HepG2 (cell line): ENCODE results near the gene RABGGTA. TPM values are rescaled to one million over a fixed set of nuclear protein-coding genes. Genes with fewer than 3 reads are reported as not detected.
A peak's percentile ranks its signal among the peaks of the same experiment; 100 is the strongest.

Source experiments
- AKAP8 ChIP-seq: sonication (generic); formaldehyde crosslinking; IDR thresholded peaks from 2 replicates; pipeline ENCODE4 v1.5.1; 2020; ENCODE audit warnings: mild to moderate bottlenecking, missing genetic modification reagents
- KLF16 ChIP-seq, 2 experiments: sonication (generic) in 1 of 2; formaldehyde crosslinking in 1 of 2; IDR thresholded peaks; 2 replicates each; pipeline versions ENCODE4 v1.6.1 to v1.8.0; 2016 to 2023; ENCODE audit warnings: missing genetic modification reagents in 2 of 2, missing compliant biosample characterization in 1 of 2
- NR2C2 ChIP-seq: sonication (generic); formaldehyde crosslinking; IDR thresholded peaks from 2 replicates; pipeline ENCODE4 v1.4.0; 2020; ENCODE audit warnings: missing genetic modification reagents, mild to moderate bottlenecking, moderate library complexity, borderline replicate concordance
- PHF21A ChIP-seq: sonication (generic); formaldehyde crosslinking; IDR thresholded peaks from 2 replicates; pipeline ENCODE4 v1.5.0; 2020; ENCODE audit warnings: mild to moderate bottlenecking, missing genetic modification reagents
- PITX1 ChIP-seq: sonication (generic); formaldehyde crosslinking; IDR thresholded peaks from 2 replicates; pipeline ENCODE4 v1.5.1; 2020; ENCODE audit warnings: mild to moderate bottlenecking, missing genetic modification reagents
- POGZ ChIP-seq: sonication (generic); formaldehyde crosslinking; IDR thresholded peaks from 2 replicates; pipeline ENCODE4 v1.4.0; 2020; ENCODE audit warnings: mild to moderate bottlenecking, missing genetic modification reagents
- RFXAP ChIP-seq: sonication (generic); formaldehyde crosslinking; IDR thresholded peaks from 2 replicates; pipeline ENCODE4 v1.4.0; 2020; ENCODE audit warnings: missing genetic modification reagents, borderline replicate concordance
- SP140L ChIP-seq: sonication (generic); formaldehyde crosslinking; IDR thresholded peaks from 2 replicates; pipeline ENCODE4 v1.4.0; 2020; ENCODE audit warnings: missing genetic modification reagents, borderline replicate concordance
- SPEN ChIP-seq: sonication (generic); formaldehyde crosslinking; IDR thresholded peaks from 2 replicates; pipeline ENCODE4 v1.5.1; 2020; ENCODE audit warnings: low read depth, mild to moderate bottlenecking, missing genetic modification reagents
- TBX2 ChIP-seq: sonication (generic); formaldehyde crosslinking; IDR thresholded peaks from 2 replicates; pipeline ENCODE4 v1.5.0; 2020; ENCODE audit warnings: missing genetic modification reagents, mild to moderate bottlenecking, borderline replicate concordance
- THYN1 ChIP-seq: sonication (generic); formaldehyde crosslinking; IDR thresholded peaks from 2 replicates; pipeline ENCODE4 v1.8.1; 2023; ENCODE audit warnings: low read depth, mild to moderate bottlenecking, moderate library complexity, missing genetic modification reagents, borderline replicate concordance
- TRAFD1 ChIP-seq: sonication (generic); formaldehyde crosslinking; IDR thresholded peaks from 2 replicates; pipeline ENCODE4 v1.5.1; 2020; ENCODE audit warnings: missing genetic modification reagents, mild to moderate bottlenecking, borderline replicate concordance
- YEATS2 ChIP-seq: sonication (generic); formaldehyde crosslinking; IDR thresholded peaks from 2 replicates; pipeline ENCODE4 v1.4.0; 2020; ENCODE audit warnings: missing genetic modification reagents, borderline replicate concordance
- ZNF230 ChIP-seq: sonication (generic); formaldehyde crosslinking; IDR thresholded peaks from 2 replicates; pipeline ENCODE4 v1.4.0; 2020; ENCODE audit warnings: mild to moderate bottlenecking, missing genetic modification reagents
- ZNF234 ChIP-seq: sonication (generic); formaldehyde crosslinking; conservative IDR thresholded peaks from 2 replicates; pipeline ENCODE4 v1.5.1; 2020; ENCODE audit warnings: mild to moderate bottlenecking, missing genetic modification reagents
- ZNF589 ChIP-seq: sonication (generic); formaldehyde crosslinking; conservative IDR thresholded peaks from 2 replicates; pipeline ENCODE4 v1.8.0; 2022; ENCODE audit warnings: mild to moderate bottlenecking, moderate library complexity, missing genetic modification reagents
- ZNF609 ChIP-seq: sonication (generic); formaldehyde crosslinking; IDR thresholded peaks from 2 replicates; pipeline ENCODE4 v1.4.0; 2020; ENCODE audit warnings: mild to moderate bottlenecking, missing genetic modification reagents, borderline replicate concordance
- ZNF672 ChIP-seq: sonication (generic); formaldehyde crosslinking; IDR thresholded peaks from 2 replicates; pipeline ENCODE4 v1.8.1; 2022; ENCODE audit warnings: missing genetic modification reagents
- ZNF7 ChIP-seq: IDR thresholded peaks from 2 replicates; pipeline ENCODE4 v1.6.1; 2016; ENCODE audit warnings: missing biosample characterization, missing genetic modification reagents
- ZNF768 ChIP-seq: sonication (generic); formaldehyde crosslinking; IDR thresholded peaks from 2 replicates; pipeline ENCODE4 v1.4.0; 2020; ENCODE audit warnings: missing genetic modification reagents
- ZNF839 ChIP-seq: sonication (generic); formaldehyde crosslinking; IDR thresholded peaks from 2 replicates; pipeline ENCODE4 v1.4.0; 2020; ENCODE audit warnings: missing genetic modification reagents, mild to moderate bottlenecking, borderline replicate concordance
- polyA plus RNA-seq, 8 experiments: library from polyadenylated mRNA; depleted of rRNA in 3 of 8; stranded (reverse) in 7 of 8; unstranded in 1 of 8; fragments of >200 nt; fragmentation: Illumina TruSeq in 4 of 8; extraction: Trizol in 4 of 8; gene quantifications; 2 replicates each; pipeline versions ENCODE4 v1.2.1 to v1.2.3, GENCODE V29; 2011 to 2016; ENCODE audit warnings: low read depth in 4 of 8, missing spikeins in 1 of 8, mixed read lengths in 1 of 8; ENCODE audit not compliant: insufficient read depth in 1 of 8
- total RNA-seq, 5 experiments: library from RNA; depleted of rRNA; stranded (reverse); fragments of >200 nt; fragmentation: Illumina TruSeq; extraction: Trizol; gene quantifications; 2 replicates each; pipeline ENCODE4 v1.2.3, GENCODE V29; 2016; ENCODE audit warnings: low read depth in 1 of 5

RABGGTA gene
- total and polyA plus RNA-seq, 2 of the 13 experiments (the other 11 are each of a cell fraction or from before 2014, with no cell fraction given) = 57.9 to 90.8 TPM

GRCh38 chr14:24260026-24260779 lies 11.2 kb downstream of the RABGGTA start (continued):
- TF ChIP-seq ZNF768 (CRISPR knock-in tag) = 0 out of 2 replicates have a peak, but pooled peaks have one; percentile 19
- peak; percentile 42; the same call in 1 of the 2 replicates for TF ChIP-seq AKAP8
- TF ChIP-seq SP140L (CRISPR knock-in tag) = no peak
- TF ChIP-seq ZNF672 (CRISPR knock-in tag) = no peak
- TF ChIP-seq PHF21A (CRISPR knock-in tag) = no peak
- no peak for TF ChIP-seq ZNF7 (CRISPR knock-in tag)
- TF ChIP-seq TRAFD1 (CRISPR knock-in tag) = no peak
- TF ChIP-seq YEATS2 (CRISPR knock-in tag) = no peak
- TF ChIP-seq ZNF589 (CRISPR knock-in tag) = no peak
- 0 out of 2 replicates have a peak, but pooled peaks have one; percentile 0 for TF ChIP-seq ZNF230 (CRISPR knock-in tag)
- TF ChIP-seq KLF16 (CRISPR knock-in tag; IDR thresholded peaks at IDR 0.05) = no peak
- TF ChIP-seq PITX1 (CRISPR knock-in tag) = no peak; the same call in 1 of the 2 replicates
- TF ChIP-seq ZNF234 (CRISPR knock-in tag) = no peak
- no peak for TF ChIP-seq THYN1
- 0 out of 2 replicates have a peak, but pooled peaks have one; percentile 40 for TF ChIP-seq ZNF839 (CRISPR knock-in tag)
- TF ChIP-seq POGZ (CRISPR knock-in tag) = no peak
- TF ChIP-seq NR2C2 (CRISPR knock-in tag) = peak; percentile 87
- no peak for TF ChIP-seq RFXAP
- TF ChIP-seq SPEN (CRISPR knock-in tag) = no peak
- no peak for TF ChIP-seq ZNF609 (CRISPR knock-in tag)
- TF ChIP-seq TBX2 (CRISPR knock-in tag) = no peak
